Neural cell (in vitro differentiated cells): Measurements from ENCODE around the gene KCTD15. TPM values are rescaled to one million over a fixed set of nuclear protein-coding genes. Genes with fewer than 3 reads are reported as not detected.

Source experiments
- H2AFZ ChIP-seq: fragments of 200-600, 300-800 bp; sonication (generic), shearing (Covaris generic); 2 replicates; pipeline ENCODE4 v1.6.0; 2014; ENCODE audit warnings: low read depth, mild to moderate bottlenecking, antibody characterized with exemption, low read length, moderate library complexity
- H3F3A ChIP-seq: fragments of 200-600 bp; shearing (Covaris generic); 2 replicates; pipeline ENCODE4 v1.6.1; 2016; ENCODE audit warnings: mild to moderate bottlenecking, moderate library complexity, mixed read lengths, antibody characterized with exemption, low read length; ENCODE audit not compliant: insufficient read depth, poor library complexity, severe bottlenecking
- H3K27ac ChIP-seq: fragments of 200-600, 300-800 bp; sonication (generic), shearing (Covaris generic); 2 replicates; pipeline ENCODE4 v1.5.1; 2014; ENCODE audit warnings: mild to moderate bottlenecking, low read length, moderate library complexity
- H3K27me3 ChIP-seq: fragments of 300-800, 200-600 bp; sonication (generic), shearing (Covaris generic); 2 replicates; pipeline ENCODE4 v1.6.0; 2014; ENCODE audit warnings: mild to moderate bottlenecking, low read depth, low read length, moderate library complexity; ENCODE audit not compliant: insufficient read depth
- H3K36me3 ChIP-seq: fragments of 300-800, 200-600 bp; sonication (generic), shearing (Covaris generic); 2 replicates; pipeline ENCODE4 v1.5.1; 2014; ENCODE audit warnings: mild to moderate bottlenecking, antibody characterized with exemption, low read length, moderate library complexity; ENCODE audit not compliant: insufficient read depth
- H3K4me2 ChIP-seq: fragments of 300-800, 200-600 bp; sonication (generic), shearing (Covaris generic); 2 replicates; pipeline ENCODE4 v1.6.0; 2014; ENCODE audit warnings: mild to moderate bottlenecking, low read length
- H3K4me3 ChIP-seq: fragments of 300-800, 200-600 bp; sonication (generic), shearing (Covaris generic); 2 replicates; pipeline ENCODE4 v1.5.1; 2014; ENCODE audit warnings: mild to moderate bottlenecking, low read length, moderate library complexity
- H3K79me2 ChIP-seq: fragments of 200-600 bp; shearing (Covaris generic); replicated peaks from 2 replicates; pipeline ENCODE4 v1.6.0; 2014; ENCODE audit warnings: mild to moderate bottlenecking, low read length, moderate library complexity; ENCODE audit not compliant: insufficient read depth
- H3K9ac ChIP-seq: fragments of 300-800, 200-600 bp; sonication (generic), shearing (Covaris generic); 2 replicates; pipeline ENCODE4 v1.6.1; 2016; ENCODE audit warnings: mild to moderate bottlenecking, low read length, mixed read lengths
- H3K9me2 ChIP-seq: fragments of 200-600 bp; shearing (Covaris generic); 2 replicates; pipeline ENCODE4 v1.6.1; 2016; ENCODE audit warnings: mild to moderate bottlenecking, low read length, mixed read lengths; ENCODE audit not compliant: insufficient read depth
- H3K9me3 ChIP-seq: fragments of 200-600, 300-800 bp; sonication (generic), shearing (Covaris generic); 2 replicates; pipeline ENCODE4 v1.6.1; 2016; ENCODE audit warnings: mild to moderate bottlenecking, mixed run types, low read length, moderate library complexity, mixed read lengths
- H4K20me1 ChIP-seq: fragments of 200-600 bp; shearing (Covaris generic); 2 replicates; pipeline ENCODE4 v1.6.1; 2016; ENCODE audit warnings: mild to moderate bottlenecking, mixed run types; ENCODE audit not compliant: insufficient read depth
- CTCF ChIP-seq: fragments of 450-650 bp; IDR thresholded peaks from 2 replicates; pipeline ENCODE4 v1.5.1; 2014; ENCODE audit warnings: antibody characterized with exemption, mild to moderate bottlenecking, moderate library complexity; ENCODE audit not compliant: poor library complexity, severe bottlenecking
- EP300 ChIP-seq: fragments of 450-650 bp; conservative IDR thresholded peaks from 2 replicates; pipeline ENCODE4 v1.6.1; 2014; ENCODE audit warnings: antibody characterized with exemption, mild to moderate bottlenecking, moderate library complexity; ENCODE audit not compliant: poor library complexity, severe bottlenecking
- EZH2 ChIP-seq: fragments of 200-600, 300-800 bp; shearing (Covaris generic), sonication (generic); IDR thresholded peaks from 2 replicates; pipeline ENCODE4 v1.6.1; 2014; ENCODE audit warnings: antibody characterized with exemption, low read length, borderline replicate concordance, mild to moderate bottlenecking; ENCODE audit not compliant: insufficient read depth, poor library complexity, severe bottlenecking
- MXI1 ChIP-seq: fragments of 450-650 bp; conservative IDR thresholded peaks from 2 replicates; pipeline ENCODE4 v1.6.1; 2014; ENCODE audit warnings: antibody characterized with exemption, mild to moderate bottlenecking; ENCODE audit not compliant: poor library complexity, severe bottlenecking
- POLR2AphosphoS5 ChIP-seq: IDR thresholded peaks from 2 replicates; pipeline ENCODE4 v1.6.1; 2012
- RAD21 ChIP-seq: fragments of 450-650 bp; conservative IDR thresholded peaks from 2 replicates; pipeline ENCODE4 v1.6.1; 2014; ENCODE audit warnings: antibody characterized with exemption, mild to moderate bottlenecking, moderate library complexity
- SMC3 ChIP-seq: fragments of 450-650 bp; conservative IDR thresholded peaks from 2 replicates; pipeline ENCODE4 v1.6.1; 2014; ENCODE audit warnings: antibody characterized with exemption, mild to moderate bottlenecking, moderate library complexity; ENCODE audit not compliant: poor library complexity
- TAF1 ChIP-seq: IDR thresholded peaks from 2 replicates; pipeline ENCODE4 v1.6.1; 2012; ENCODE audit warnings: low read depth
- polyA plus RNA-seq: library from polyadenylated mRNA; depleted of rRNA; stranded (reverse); fragments of >200 nt; gene quantifications from 2 replicates; pipeline ENCODE4 v1.2.3, GENCODE V29; 2014
- TF ChIP-seq, protein P1 (sequence below): IDR thresholded peaks from 2 replicates; pipeline ENCODE4 v1.6.1; 2012; ENCODE audit warnings: borderline replicate concordance

The KCTD15 gene
- polyA plus RNA-seq, 1 donor from 2014 or later: 67.9 TPM

- TF ChIP-seq EP300 (no peak), RAD21 (no peak), CTCF (no peak), EZH2 (no peak), TAF1 (no peak), POLR2AphosphoS5 (no peak), MXI1 (no peak), SMC3 (no peak)
- TF ChIP-seq, protein P1, sequence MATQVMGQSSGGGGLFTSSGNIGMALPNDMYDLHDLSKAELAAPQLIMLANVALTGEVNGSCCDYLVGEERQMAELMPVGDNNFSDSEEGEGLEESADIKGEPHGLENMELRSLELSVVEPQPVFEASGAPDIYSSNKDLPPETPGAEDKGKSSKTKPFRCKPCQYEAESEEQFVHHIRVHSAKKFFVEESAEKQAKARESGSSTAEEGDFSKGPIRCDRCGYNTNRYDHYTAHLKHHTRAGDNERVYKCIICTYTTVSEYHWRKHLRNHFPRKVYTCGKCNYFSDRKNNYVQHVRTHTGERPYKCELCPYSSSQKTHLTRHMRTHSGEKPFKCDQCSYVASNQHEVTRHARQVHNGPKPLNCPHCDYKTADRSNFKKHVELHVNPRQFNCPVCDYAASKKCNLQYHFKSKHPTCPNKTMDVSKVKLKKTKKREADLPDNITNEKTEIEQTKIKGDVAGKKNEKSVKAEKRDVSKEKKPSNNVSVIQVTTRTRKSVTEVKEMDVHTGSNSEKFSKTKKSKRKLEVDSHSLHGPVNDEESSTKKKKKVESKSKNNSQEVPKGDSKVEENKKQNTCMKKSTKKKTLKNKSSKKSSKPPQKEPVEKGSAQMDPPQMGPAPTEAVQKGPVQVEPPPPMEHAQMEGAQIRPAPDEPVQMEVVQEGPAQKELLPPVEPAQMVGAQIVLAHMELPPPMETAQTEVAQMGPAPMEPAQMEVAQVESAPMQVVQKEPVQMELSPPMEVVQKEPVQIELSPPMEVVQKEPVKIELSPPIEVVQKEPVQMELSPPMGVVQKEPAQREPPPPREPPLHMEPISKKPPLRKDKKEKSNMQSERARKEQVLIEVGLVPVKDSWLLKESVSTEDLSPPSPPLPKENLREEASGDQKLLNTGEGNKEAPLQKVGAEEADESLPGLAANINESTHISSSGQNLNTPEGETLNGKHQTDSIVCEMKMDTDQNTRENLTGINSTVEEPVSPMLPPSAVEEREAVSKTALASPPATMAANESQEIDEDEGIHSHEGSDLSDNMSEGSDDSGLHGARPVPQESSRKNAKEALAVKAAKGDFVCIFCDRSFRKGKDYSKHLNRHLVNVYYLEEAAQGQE: no peak
- Histone ChIP-seq H3K9me3 (no peaks in the 10 kb centered on the region), H3K79me2 (no peaks in the 10 kb centered on the region), H3K27me3 (no peaks in the 10 kb centered on the region), H4K20me1 (no peaks in the 10 kb centered on the region), H3K4me3 (no peak overlapping the region), H3K9ac (no peak overlapping the region), H3K9me2 (no peaks in the 10 kb centered on the region), H3F3A (no peaks in the 10 kb centered on the region), H2AFZ (no peak overlapping the region), H3K4me2 (no peak overlapping the region), H3K27ac (no peak overlapping the region), H3K36me3 (no peaks in the 10 kb centered on the region)
Measured at GRCh38 chr19:33812388-33813330, 16.0 kb downstream of the KCTD15 start.

- Histone ChIP-seq H3K79me2 (no peaks in the 10 kb centered on the region), H3K9ac (no peak overlapping the region), H3K4me2 (no peak overlapping the region), H3K36me3 (no peaks in the 10 kb centered on the region), H3K27ac (no peak overlapping the region), H3K9me3 (no peaks in the 10 kb centered on the region), H3K4me3 (no peak overlapping the region), H4K20me1 (no peaks in the 10 kb centered on the region), H2AFZ (no peak overlapping the region), H3K27me3 (no peaks in the 10 kb centered on the region), H3F3A (no peaks in the 10 kb centered on the region), H3K9me2 (no peaks in the 10 kb centered on the region)
- TF ChIP-seq EZH2 (no peak), EP300 (no peak), CTCF (no peak), TAF1 (no peak), RAD21 (no peak), POLR2AphosphoS5 (no peak), MXI1 (no peak), SMC3 (no peak)
- TF ChIP-seq, protein P1: no peak
Measured at GRCh38 chr19:33813391-33814101, 16.9 kb downstream of the KCTD15 start.
